ENCODE measurements around the gene PTPRH. TPM values are rescaled to one million over a fixed set of nuclear protein-coding genes. Genes with fewer than 3 reads are reported as not detected.
A peak's percentile ranks its signal among the peaks of the same experiment; 100 is the strongest.

The PTPRH gene
- total and polyA plus RNA-seq, 9 of the 15 experiments (the other 6 are each of a cell fraction or from before 2014, with no cell fraction given) = 0.87 to 34.3 (median 22.7) TPM

DNA sequence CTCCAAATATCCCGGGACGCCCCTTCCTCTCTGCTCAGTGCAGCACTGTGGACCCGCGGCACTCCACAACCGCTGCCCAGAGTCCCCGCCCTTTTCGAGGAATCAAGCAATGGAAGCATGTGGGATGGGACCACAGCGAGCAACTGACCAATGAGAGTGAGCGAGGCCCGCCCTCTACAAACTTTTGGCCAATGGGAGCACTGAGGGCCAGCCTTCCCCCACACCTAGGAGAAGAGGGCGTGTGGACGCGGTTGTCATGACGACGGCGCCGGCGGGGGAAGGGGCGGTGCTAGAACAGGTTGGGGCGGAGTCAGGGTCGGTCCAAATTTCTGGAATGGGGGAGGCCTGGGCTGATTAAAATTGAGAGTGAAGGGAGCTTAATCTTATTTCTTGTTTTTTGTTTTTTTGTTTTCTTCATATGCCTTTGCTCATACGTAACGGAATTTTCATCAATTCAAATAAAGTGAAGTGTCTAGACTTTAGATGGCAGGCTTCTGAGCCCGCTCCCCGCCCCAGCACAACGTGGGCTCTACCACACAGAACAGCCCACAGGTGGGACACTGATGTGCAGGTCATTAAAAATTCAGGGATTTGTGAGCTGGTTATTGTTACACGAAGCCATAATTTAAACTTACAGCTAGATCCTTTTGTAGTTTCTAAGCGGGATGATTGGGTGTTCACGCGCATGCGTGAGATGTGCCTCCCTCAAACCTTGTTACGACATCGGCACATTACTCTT lies 42.6 kb downstream of the PTPRH start, which contains the start of gene DNAAF3 (continued):
- TF ChIP-seq, protein P1, sequence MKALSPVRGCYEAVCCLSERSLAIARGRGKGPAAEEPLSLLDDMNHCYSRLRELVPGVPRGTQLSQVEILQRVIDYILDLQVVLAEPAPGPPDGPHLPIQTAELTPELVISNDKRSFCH (CRISPR knock-in tag; IDR thresholded peaks at IDR 0.05) = no peak
- TF ChIP-seq, protein P1 (tag; IDR thresholded peaks at IDR 0.05) = no peak
- TF ChIP-seq BRF1 (IDR thresholded peaks at IDR 0.05; ENCODE audit: borderline replicate concordance, extremely low read depth, insufficient read length) (no peak), RAD51 (IDR thresholded peaks at IDR 0.05; ENCODE audit: borderline replicate concordance, low read depth) (no peak), ETS2 (tag; IDR thresholded peaks at IDR 0.05; ENCODE audit: borderline replicate concordance, poor library complexity, severe bottlenecking) (no peak), PREB (CRISPR knock-in tag; IDR thresholded peaks at IDR 0.05) (no peak), RAD21 (CRISPR knock-in tag; conservative IDR thresholded peaks at IDR 0.05 in 1 of 2, IDR thresholded peaks at IDR 0.05 in 1 of 2) (no peak), THRB (CRISPR knock-in tag; conservative IDR thresholded peaks at IDR 0.05) (0 out of 2 replicates have a peak, but pooled peaks have one; percentile 68), PRPF4 (IDR thresholded peaks at IDR 0.05; ENCODE audit: insufficient read depth, low read depth, low read length, poor library complexity, severe bottlenecking) (no peak), KLF16 (IDR thresholded peaks at IDR 0.05) (no peak), EP400 (IDR thresholded peaks at IDR 0.05) (no peak), YBX1 (IDR thresholded peaks at IDR 0.05) (no peak), RCOR1 (IDR thresholded peaks at IDR 0.05; ENCODE audit: borderline replicate concordance in 1 of 2, low read depth in 2 of 2, low read length in 2 of 2) (peak in 1 of 2 experiments; percentile 18; a peak in 1 of 4 replicates), NR2C1 (IDR thresholded peaks at IDR 0.05) (no peak), NR2C1 (tag; IDR thresholded peaks at IDR 0.05) (no peak), MEIS2 (IDR thresholded peaks at IDR 0.05; ENCODE audit: partially characterized antibody) (peak; percentile 71), ZNF589 (CRISPR knock-in tag; IDR thresholded peaks at IDR 0.05; ENCODE audit: low read depth) (no peak), BCL6 (CRISPR knock-in tag; IDR thresholded peaks at IDR 0.05) (0 out of 2 replicates have a peak, but pooled peaks have one; percentile 42), ETS1 (conservative IDR thresholded peaks at IDR 0.05; ENCODE audit: control insufficient read depth, low read depth, low read length) (no peak)
- TF ChIP-seq, protein P2, sequence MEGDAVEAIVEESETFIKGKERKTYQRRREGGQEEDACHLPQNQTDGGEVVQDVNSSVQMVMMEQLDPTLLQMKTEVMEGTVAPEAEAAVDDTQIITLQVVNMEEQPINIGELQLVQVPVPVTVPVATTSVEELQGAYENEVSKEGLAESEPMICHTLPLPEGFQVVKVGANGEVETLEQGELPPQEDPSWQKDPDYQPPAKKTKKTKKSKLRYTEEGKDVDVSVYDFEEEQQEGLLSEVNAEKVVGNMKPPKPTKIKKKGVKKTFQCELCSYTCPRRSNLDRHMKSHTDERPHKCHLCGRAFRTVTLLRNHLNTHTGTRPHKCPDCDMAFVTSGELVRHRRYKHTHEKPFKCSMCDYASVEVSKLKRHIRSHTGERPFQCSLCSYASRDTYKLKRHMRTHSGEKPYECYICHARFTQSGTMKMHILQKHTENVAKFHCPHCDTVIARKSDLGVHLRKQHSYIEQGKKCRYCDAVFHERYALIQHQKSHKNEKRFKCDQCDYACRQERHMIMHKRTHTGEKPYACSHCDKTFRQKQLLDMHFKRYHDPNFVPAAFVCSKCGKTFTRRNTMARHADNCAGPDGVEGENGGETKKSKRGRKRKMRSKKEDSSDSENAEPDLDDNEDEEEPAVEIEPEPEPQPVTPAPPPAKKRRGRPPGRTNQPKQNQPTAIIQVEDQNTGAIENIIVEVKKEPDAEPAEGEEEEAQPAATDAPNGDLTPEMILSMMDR (IDR thresholded peaks at IDR 0.05 in 2 of 3, conservative IDR thresholded peaks at IDR 0.05 in 1 of 3; ENCODE audit: insufficient read depth in 2 of 3, low read depth in 1 of 3, low read length in 3 of 3) = no peak

Data from K562 (cell line).